A673 (cell line): ENCODE results near the gene PLCL1.

ENCODE experiments used
- EZH2 ChIP-seq: fragments of 200-600 bp; sonication (generic); IDR thresholded peaks from 2 replicates; pipeline ENCODE4 v1.6.1; 2017; ENCODE audit warnings: borderline replicate concordance, low read depth, mild to moderate bottlenecking, mixed read lengths, antibody characterized with exemption, low read length; ENCODE audit not compliant: poor library complexity, severe bottlenecking
- TF ChIP-seq, protein P1 (sequence below): fragments of 300-800, 200-600 bp; sonication (generic); conservative IDR thresholded peaks from 2 replicates; pipeline ENCODE4 v1.5.1; 2017; ENCODE audit warnings: low read depth, mild to moderate bottlenecking, antibody characterized with exemption, low read length, moderate library complexity, mixed read lengths

DNA sequence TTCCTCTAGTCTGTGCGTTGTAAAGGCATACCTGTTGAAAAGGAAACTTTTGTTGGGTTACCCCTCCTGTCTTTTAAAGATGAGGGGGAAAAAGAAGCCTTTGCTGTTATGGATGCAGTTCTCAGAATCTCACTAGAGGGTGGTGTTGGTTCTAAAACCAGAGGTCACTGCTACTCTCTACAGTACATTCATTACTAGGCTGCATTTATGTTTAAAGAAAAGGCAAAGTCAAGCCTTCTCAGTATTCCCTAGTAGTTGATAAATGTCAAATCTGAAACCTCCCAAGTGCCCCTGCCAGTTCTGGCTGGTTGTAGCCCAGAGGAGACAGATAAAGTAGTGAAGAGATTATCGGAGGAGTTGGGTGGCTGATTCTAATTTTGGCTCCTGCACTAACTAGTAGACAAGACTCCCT is 1.4 kb upstream of the PLCL1 start:
- TF ChIP-seq, protein P1, sequence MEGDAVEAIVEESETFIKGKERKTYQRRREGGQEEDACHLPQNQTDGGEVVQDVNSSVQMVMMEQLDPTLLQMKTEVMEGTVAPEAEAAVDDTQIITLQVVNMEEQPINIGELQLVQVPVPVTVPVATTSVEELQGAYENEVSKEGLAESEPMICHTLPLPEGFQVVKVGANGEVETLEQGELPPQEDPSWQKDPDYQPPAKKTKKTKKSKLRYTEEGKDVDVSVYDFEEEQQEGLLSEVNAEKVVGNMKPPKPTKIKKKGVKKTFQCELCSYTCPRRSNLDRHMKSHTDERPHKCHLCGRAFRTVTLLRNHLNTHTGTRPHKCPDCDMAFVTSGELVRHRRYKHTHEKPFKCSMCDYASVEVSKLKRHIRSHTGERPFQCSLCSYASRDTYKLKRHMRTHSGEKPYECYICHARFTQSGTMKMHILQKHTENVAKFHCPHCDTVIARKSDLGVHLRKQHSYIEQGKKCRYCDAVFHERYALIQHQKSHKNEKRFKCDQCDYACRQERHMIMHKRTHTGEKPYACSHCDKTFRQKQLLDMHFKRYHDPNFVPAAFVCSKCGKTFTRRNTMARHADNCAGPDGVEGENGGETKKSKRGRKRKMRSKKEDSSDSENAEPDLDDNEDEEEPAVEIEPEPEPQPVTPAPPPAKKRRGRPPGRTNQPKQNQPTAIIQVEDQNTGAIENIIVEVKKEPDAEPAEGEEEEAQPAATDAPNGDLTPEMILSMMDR, result peak; percentile 67
- TF ChIP-seq EZH2, result no peak
